COLO668 (cell line): Measurements from ENCODE around the gene ITGB8.

Source experiments
- DNase-seq: peaks from one replicate; lab custom pipeline; 2025; ENCODE audit not compliant: unreplicated experiment; lab: John Stamatoyannopoulos, UW

The ITGB8 gene

GRCh38 chr7:20307119-20307518 lies 23.6 kb upstream of the ITGB8 start:
- DNase-seq, result no peak

DNA sequence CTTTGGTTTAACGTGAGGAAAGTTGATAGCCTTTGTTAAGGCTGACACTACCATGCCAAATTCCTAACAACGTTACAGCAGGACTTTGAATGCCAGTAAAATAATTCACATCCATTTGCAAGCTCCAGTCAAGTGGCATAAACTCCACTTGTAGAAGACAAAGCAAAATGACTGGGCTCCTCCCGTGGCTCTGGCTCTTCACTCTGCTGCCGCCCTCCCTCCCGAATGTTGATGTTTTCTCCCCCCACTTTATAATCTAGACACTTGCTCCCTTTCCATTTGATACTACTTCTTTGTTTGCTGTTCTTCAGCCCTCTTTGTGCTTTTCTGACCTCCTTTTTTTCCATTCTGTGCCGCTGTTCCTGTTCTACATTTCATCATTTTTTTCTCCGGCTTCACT lies 22.8 kb upstream of the ITGB8 start:
- DNase-seq, result no peak

DNA sequence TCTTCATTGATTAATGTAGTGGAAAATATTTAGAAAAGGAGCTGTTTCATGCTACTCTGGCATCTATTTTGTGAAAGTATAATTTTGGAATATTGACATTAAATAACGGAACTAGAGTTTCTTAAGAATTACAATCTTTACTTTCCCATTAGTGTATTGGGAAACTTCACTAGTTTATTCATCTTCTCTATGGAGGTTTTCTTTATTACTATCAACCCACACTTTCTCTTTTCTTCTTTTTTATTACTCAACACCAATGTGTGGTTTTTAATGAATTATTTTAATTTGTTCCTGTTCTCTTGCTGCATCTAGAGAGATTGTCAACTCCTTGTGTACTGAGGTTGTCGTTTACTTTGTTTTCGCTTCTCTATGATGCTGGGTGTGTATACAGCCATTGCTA lies 20.4 kb upstream of the ITGB8 start:
- DNase-seq, result no peak

GRCh38 chr7:20310963-20311742 lies 19.5 kb upstream of the ITGB8 start:
- DNase-seq, result no peak

- no peak for DNase-seq
Observed at GRCh38 chr7:20311743-20312042, 19.0 kb upstream of the ITGB8 start.

- DNase-seq, result no peak
Observed at GRCh38 chr7:20312562-20312961, 18.1 kb upstream of the ITGB8 start.

GRCh38 chr7:20313626-20314025 lies 17.1 kb upstream of the ITGB8 start:
- DNase-seq, result no peak

DNA sequence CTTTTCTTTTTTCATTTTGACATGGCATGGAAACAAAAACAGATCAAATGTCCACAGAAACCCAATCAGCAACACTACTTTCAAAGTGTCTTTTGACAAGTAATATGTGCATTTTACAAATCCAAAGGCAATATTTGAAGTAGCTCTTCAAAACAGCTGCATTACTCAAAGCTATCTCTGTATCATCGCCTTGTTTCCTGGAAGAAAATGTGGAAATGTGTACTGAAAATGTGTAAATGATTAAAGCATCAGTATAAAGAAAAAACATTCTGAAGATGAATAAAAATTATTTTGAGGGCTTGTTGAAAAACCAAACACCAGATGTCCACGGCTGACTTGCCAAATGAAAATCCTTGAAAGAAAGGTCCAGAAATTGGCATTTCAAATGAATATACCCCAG lies 16.5 kb upstream of the ITGB8 start:
- no peak for DNase-seq

- no peak for DNase-seq
Observed at GRCh38 chr7:20316706-20317105, 14.0 kb upstream of the ITGB8 start.

GRCh38 chr7:20317413-20317812 lies 13.3 kb upstream of the ITGB8 start:
- DNase-seq, result no peak

DNA sequence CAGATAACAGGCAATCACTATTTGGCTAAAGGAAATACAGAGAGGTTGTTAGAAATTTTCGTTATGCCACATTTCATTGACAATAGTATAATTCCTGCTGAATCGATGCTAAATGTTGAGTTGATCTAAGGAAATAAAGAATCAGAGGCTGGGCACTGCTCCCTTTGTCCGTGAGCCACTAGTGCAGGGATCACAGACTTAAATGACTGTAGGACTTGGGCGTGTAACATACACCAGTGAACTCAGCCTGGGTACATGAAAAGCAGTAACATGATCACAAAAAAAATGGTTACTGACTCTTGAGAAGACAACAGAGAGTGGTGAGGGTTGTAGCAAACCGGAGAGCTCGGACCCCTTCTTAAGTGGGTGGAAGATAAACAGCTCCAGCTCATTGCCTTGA lies 11.8 kb upstream of the ITGB8 start:
- no peak for DNase-seq

GRCh38 chr7:20320322-20320721 lies 10.4 kb upstream of the ITGB8 start:
- DNase-seq, result no peak

- DNase-seq, result no peak
Observed at GRCh38 chr7:20320786-20321185, 9.9 kb upstream of the ITGB8 start.

- DNase-seq, result no peak
Observed at GRCh38 chr7:20323595-20323994, 7.1 kb upstream of the ITGB8 start.

GRCh38 chr7:20326342-20326741 lies 4.4 kb upstream of the ITGB8 start:
- DNase-seq, result no peak

GRCh38 chr7:20327055-20327454 lies 3.6 kb upstream of the ITGB8 start:
- no peak for DNase-seq

- no peak for DNase-seq
Observed at GRCh38 chr7:20328027-20328426, 2.7 kb upstream of the ITGB8 start.

- DNase-seq, result no peak
Observed at GRCh38 chr7:20328692-20329091, 2.0 kb upstream of the ITGB8 start.

DNA sequence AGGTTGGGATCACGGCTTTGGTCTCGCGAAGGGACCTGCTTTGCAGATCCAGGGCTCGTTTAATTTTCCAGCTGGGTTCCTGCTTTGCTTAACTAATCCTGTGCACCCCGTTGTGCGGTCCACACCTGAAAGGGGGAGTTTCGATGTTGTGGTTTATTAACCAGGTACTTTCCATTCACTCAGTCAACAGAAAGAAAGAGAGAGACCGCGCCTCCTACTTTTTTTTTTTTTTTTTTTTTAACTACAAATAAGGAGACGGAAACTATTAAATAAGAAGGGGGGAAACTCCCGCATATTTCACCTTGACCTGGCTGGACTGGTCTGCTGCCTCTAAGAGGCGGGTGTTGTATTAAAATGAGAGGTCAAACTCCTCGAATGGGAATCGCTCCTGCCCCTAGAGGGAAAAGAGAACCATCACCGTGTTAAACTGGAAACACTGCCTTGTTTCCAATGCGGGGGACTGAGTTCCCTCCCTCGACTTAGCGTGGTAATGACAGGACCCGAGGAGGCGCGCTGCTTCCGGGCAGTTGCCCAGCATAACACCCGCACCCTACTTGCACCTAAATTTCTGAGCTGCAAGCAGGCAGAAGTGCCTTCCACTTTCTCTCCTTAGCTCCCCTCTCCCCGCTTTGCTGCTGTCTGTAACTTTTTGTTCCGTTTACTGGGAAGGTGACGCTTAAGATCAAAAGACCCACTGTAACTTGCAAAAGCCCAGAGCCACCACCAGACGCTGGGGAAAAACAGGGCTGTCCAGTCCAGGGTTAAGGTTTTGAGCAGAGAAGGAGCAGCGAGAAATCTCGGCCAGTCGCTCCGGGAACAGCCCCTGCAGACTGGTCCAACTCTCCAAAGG lies 1.1 kb upstream of the ITGB8 start:
- peak; percentile 75 for DNase-seq

DNA sequence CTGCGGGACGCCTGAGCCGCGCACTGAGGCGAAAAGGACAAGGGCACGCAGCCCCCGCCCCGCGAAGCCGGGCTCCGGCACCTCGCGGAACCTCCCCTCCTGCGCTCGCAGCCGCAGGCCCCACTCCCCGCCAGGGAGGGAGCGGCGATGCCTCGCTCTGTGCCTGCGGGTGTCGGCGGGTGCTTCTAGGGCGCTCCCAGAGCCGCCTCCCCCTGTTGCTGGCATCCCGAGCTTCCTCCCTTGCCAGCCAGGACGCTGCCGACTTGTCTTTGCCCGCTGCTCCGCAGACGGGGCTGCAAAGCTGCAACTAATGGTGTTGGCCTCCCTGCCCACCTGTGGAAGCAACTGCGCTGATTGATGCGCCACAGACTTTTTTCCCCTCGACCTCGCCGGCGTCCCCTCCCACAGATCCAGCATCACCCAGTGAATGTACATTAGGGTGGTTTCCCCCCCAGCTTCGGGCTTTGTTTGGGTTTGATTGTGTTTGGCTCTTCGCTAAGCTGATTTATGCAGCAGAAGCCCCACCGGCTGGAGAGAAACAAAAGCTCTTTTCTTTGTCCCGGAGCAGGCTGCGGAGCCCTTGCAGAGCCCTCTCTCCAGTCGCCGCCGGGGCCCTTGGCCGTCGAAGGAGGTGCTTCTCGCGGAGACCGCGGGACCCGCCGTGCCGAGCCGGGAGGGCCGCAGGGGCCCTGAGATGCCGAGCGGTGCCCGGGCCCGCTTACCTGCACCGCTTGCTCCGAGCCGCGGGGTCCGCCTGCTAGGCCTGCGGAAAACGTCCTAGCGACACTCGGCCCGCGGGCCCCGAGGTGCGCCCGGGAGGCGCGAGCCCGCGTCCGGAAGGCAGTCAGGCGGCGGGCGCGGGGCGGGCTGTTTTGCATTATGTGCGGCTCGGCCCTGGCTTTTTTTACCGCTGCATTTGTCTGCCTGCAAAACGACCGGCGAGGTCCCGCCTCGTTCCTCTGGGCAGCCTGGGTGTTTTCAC lies 519 bp downstream of the ITGB8 start:
- peak; percentile 85 for DNase-seq
